HEK293T (cell line): Measurements from ENCODE around the gene TSKU.
"Not testable (repeated sequence)": the region's sequence is repeated elsewhere in the genome, so short reads cannot be mapped to it uniquely, and the experiment has no call there.

Experiments used
- FOXA1 ChIP-seq: fragments of 450-650 bp; IDR thresholded peaks from 2 replicates; pipeline ENCODE4 v1.6.1; 2016; ENCODE audit warnings: mild to moderate bottlenecking
- FOXM1 ChIP-seq: fragments of 450-650 bp; IDR thresholded peaks from 2 replicates; pipeline ENCODE4 v1.6.1; 2017; ENCODE audit warnings: mild to moderate bottlenecking, borderline replicate concordance

- not testable (repeated sequence) for TF ChIP-seq FOXM1, FOXA1
Measured at GRCh38 chr11:76826508-76826907, 43.4 kb downstream of the TSKU start.
